Astrocyte of the spinal cord (primary cell): Measurements from ENCODE around the gene CLEC1B.

Source experiments
- DNase-seq: peaks from one replicate; pipeline ENCODE4 v3.0.0; 2011; ENCODE audit warnings: low read depth, low spot score
- H3K4me3 ChIP-seq: 2 replicates; pipeline ENCODE4 v1.5.1; 2011; ENCODE audit warnings: low read depth, mild to moderate bottlenecking, low read length, moderate library complexity
- CTCF ChIP-seq: IDR thresholded peaks from 2 replicates; pipeline ENCODE4 v1.5.1; 2012; ENCODE audit warnings: low read depth, mild to moderate bottlenecking, low read length, inconsistent platforms
- in situ Hi-C: cut with HindIII; loops from 2 replicates; pipeline ENCODE4 v1.10.0; 2017; ENCODE audit warnings: low sequenced_read_pairs

CLEC1B gene

DNA sequence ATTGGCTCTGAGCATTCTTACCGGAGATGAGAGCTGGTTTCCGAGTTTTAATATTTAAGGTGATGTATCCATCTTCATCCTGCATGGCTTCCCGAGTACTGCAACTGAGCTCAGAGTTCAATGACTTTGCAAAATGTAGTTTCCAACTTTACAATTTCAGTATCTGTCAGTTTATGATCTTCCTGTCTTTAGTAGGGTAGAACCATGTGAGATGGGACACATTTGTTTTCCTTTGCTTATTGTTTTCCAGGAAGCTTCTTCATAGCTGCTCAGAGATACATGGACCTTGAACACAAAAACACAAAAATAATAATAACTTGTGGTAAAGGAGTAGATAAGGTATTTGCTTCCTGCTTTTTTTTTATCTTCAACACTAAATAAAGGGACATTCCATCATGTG lies at the start of gene CLEC1B:
Gene CLEC1B, minus strand, starts transcription at position 106 of the 400 bp plus-strand sequence. Its CDS starts 21 bp downstream, at position 85.
- no peak for DNase-seq
- in situ Hi-C loops = no loop called here
- TF ChIP-seq CTCF = no peak
- H3K4me3 ChIP-seq = no peak within 1 kb of the TSS

- DNase-seq = no peak
- in situ Hi-C loops = no loop called here
- no peak for TF ChIP-seq CTCF
These were observed 49.6 kb upstream of the CLEC1B start for GRCh38 chr12:10048526-10048925.

DNA sequence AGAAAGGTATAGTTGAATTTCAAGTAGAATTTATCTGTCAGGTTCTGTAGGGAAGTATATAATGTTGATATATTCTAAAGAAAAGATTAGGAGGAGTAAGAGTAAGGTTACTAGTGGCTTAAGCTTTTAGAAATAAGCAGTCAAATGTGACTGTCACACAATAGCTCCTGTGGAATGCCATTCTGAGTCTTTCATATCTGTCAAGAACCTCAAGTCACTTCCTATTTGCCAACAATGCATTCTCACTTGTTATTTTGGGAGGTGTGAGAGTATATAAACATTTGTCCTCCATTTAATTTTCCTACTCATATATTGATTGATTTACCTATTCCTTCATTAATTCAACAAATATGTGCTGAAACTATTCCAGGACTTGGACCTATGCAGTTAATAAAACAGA lies 43.2 kb upstream of the CLEC1B start:
- TF ChIP-seq CTCF = no peak
- H3K4me3 ChIP-seq = no peak overlapping the region
- no peak for DNase-seq
- in situ Hi-C loops = no loop called here

More at GRCh38 chr12:10048526-10048925, 49.6 kb upstream of the CLEC1B start:
- H3K4me3 ChIP-seq = no peak overlapping the region

GRCh38 chr12:10033783-10034545 lies 35.0 kb upstream of the CLEC1B start:
- in situ Hi-C loops = no loop called here
- peak; percentile 27 for DNase-seq
- no peak overlapping the region for H3K4me3 ChIP-seq
- peak; percentile 42 for TF ChIP-seq CTCF

DNA sequence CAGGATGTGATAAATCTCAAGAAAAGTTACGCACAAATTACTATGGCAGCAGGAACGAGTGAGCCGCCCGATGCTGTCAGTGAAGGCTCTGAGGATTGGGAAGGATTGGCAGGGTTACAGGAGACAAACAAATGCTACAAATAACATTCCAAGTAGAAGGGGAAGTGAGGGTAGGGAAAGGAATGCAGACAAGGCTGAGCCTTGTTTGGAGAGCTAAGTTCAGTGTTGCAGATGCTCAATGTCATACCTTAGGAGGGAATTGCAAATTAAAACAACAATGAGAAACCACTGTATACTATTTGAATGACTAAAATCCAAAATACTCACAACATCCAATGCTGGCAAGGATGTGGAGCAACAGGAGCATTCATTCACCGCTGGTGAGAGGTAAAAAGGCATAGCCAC lies 32.9 kb upstream of the CLEC1B start:
- in situ Hi-C loops = no loop called here
- H3K4me3 ChIP-seq = no peak overlapping the region
- no peak for TF ChIP-seq CTCF
- peak; percentile 83 for DNase-seq

- no peak overlapping the region for H3K4me3 ChIP-seq
- DNase-seq = peak; percentile 32
- no peak for TF ChIP-seq CTCF
- in situ Hi-C loops = no loop called here
These were observed 32.4 kb upstream of the CLEC1B start for GRCh38 chr12:10031321-10031720.
